ENCODE measurements around the gene RNASE1.

RNASE1 gene

GRCh38 chr14:20798932-20799331, 3.7 kb downstream of the RNASE1 start:
- no peaks in the 10 kb centered on the region for H3K27me3 Mint-ChIP-seq
- no peak overlapping the region for H3K4me3 Mint-ChIP-seq
- no peaks in the 10 kb centered on the region for H3K36me3 Mint-ChIP-seq
- peaks cover 23 to 60% of the 10 kb centered on the region in 2 donors for H3K4me1 Mint-ChIP-seq
- DNase-seq = no peak
- no peak for ATAC-seq (replicated peaks)
- no peaks in the 10 kb centered on the region for H3K9me3 Mint-ChIP-seq
- no peak overlapping the region for H3K27ac Mint-ChIP-seq

GRCh38 chr14:20798318-20798717, 4.3 kb downstream of the RNASE1 start:
- no peak for DNase-seq
- no peaks in the 10 kb centered on the region for H3K36me3 Mint-ChIP-seq
- peak overlapping the region; percentile 77 for H3K27ac Mint-ChIP-seq
- peaks cover 19 to 56% of the 10 kb centered on the region in 2 donors for H3K4me1 Mint-ChIP-seq
- H3K4me3 Mint-ChIP-seq = no peak overlapping the region
- ATAC-seq (replicated peaks) = peak; percentile 86
- H3K27me3 Mint-ChIP-seq = no peaks in the 10 kb centered on the region
- no peaks in the 10 kb centered on the region for H3K9me3 Mint-ChIP-seq

- H3K4me3 Mint-ChIP-seq = no peak overlapping the region
- H3K27me3 Mint-ChIP-seq = no peaks in the 10 kb centered on the region
- no peaks in the 10 kb centered on the region for H3K9me3 Mint-ChIP-seq
- DNase-seq = no peak
- no peaks in the 10 kb centered on the region for H3K36me3 Mint-ChIP-seq
- ATAC-seq (replicated peaks) = no peak
- H3K4me1 Mint-ChIP-seq = peaks cover 18 to 56% of the 10 kb centered on the region in 2 donors
- H3K27ac Mint-ChIP-seq = no peak overlapping the region
These were observed 5.5 kb downstream of the RNASE1 start for GRCh38 chr14:20797164-20797563.

GRCh38 chr14:20794644-20795369, 7.8 kb downstream of the RNASE1 start:
- Mint-ChIP-seq H3K9me3 (no peaks in the 10 kb centered on the region), H3K36me3 (no peaks in the 10 kb centered on the region), H3K27me3 (no peaks in the 10 kb centered on the region), H3K27ac (no peak overlapping the region), H3K4me3 (no peak overlapping the region), H3K4me1 (peaks cover 25 to 57% of the 10 kb centered on the region in 2 donors)
- DNase-seq (no peak), ATAC-seq (replicated peaks) (no peak)

GRCh38 chr14:20792556-20792955, 10.1 kb downstream of the RNASE1 start:
- peak overlapping the region; percentile 71 for H3K27ac Mint-ChIP-seq
- H3K36me3 Mint-ChIP-seq = no peaks in the 10 kb centered on the region
- H3K4me1 Mint-ChIP-seq = peaks cover 18 to 48% of the 10 kb centered on the region in 2 donors
- ATAC-seq (replicated peaks) (no peak), DNase-seq (no peak)
- no peaks in the 10 kb centered on the region for H3K27me3 Mint-ChIP-seq
- H3K4me3 Mint-ChIP-seq = no peak overlapping the region
- H3K9me3 Mint-ChIP-seq = no peaks in the 10 kb centered on the region

- H3K27ac Mint-ChIP-seq = peak overlapping the region; percentile 10
- no peak for DNase-seq
- no peak for ATAC-seq (replicated peaks)
- H3K4me3 Mint-ChIP-seq = peak overlapping the region; percentile 25 to 50
- H3K36me3 Mint-ChIP-seq = no peaks in the 10 kb centered on the region
- peaks cover 20 to 51% of the 10 kb centered on the region in 2 donors for H3K4me1 Mint-ChIP-seq
- no peaks in the 10 kb centered on the region for H3K9me3 Mint-ChIP-seq
- no peaks in the 10 kb centered on the region for H3K27me3 Mint-ChIP-seq
These were observed 11.0 kb downstream of the RNASE1 start for GRCh38 chr14:20791597-20791996.

- DNase-seq (no peak), ATAC-seq (replicated peaks) (peak; percentile 46 to 55)
- H3K27ac Mint-ChIP-seq = no peak overlapping the region
- H3K36me3 Mint-ChIP-seq = peaks cover 0 to 2% of the 10 kb centered on the region in 2 donors
- no peaks in the 10 kb centered on the region for H3K27me3 Mint-ChIP-seq
- H3K4me1 Mint-ChIP-seq = peaks cover 22 to 56% of the 10 kb centered on the region in 2 donors
- peak overlapping the region; percentile 25 to 50 for H3K4me3 Mint-ChIP-seq
- H3K9me3 Mint-ChIP-seq = no peaks in the 10 kb centered on the region
These were observed 11.5 kb downstream of the RNASE1 start for GRCh38 chr14:20791187-20791586.

- peak overlapping the region in 1 of 2 donors; percentile 17 for H3K4me3 Mint-ChIP-seq
- H3K9me3 Mint-ChIP-seq = no peaks in the 10 kb centered on the region
- H3K36me3 Mint-ChIP-seq = peaks cover 0 to 4% of the 10 kb centered on the region in 2 donors
- peak in 1 of 2 donors; percentile 31 for ATAC-seq (replicated peaks)
- peak overlapping the region; percentile 76 for H3K27ac Mint-ChIP-seq
- peaks cover 23 to 61% of the 10 kb centered on the region in 2 donors for H3K4me1 Mint-ChIP-seq
- no peaks in the 10 kb centered on the region for H3K27me3 Mint-ChIP-seq
- no peak for DNase-seq
These were observed 12.1 kb downstream of the RNASE1 start for GRCh38 chr14:20790464-20791116.

- no peak overlapping the region for H3K27ac Mint-ChIP-seq
- H3K4me1 Mint-ChIP-seq = peaks cover 27 to 68% of the 10 kb centered on the region in 2 donors
- no peak overlapping the region for H3K4me3 Mint-ChIP-seq
- H3K9me3 Mint-ChIP-seq = peaks cover 0 to 2% of the 10 kb centered on the region in 2 donors
- H3K36me3 Mint-ChIP-seq = peaks cover 2 to 8% of the 10 kb centered on the region in 2 donors
- ATAC-seq (replicated peaks) (no peak), DNase-seq (no peak)
- no peaks in the 10 kb centered on the region for H3K27me3 Mint-ChIP-seq
These were observed 13.3 kb downstream of the RNASE1 start for GRCh38 chr14:20789230-20789813.

- H3K9me3 Mint-ChIP-seq = peaks cover 0 to 2% of the 10 kb centered on the region in 2 donors
- no peak overlapping the region for H3K4me3 Mint-ChIP-seq
- H3K27ac Mint-ChIP-seq = peak overlapping the region; percentile 25
- ATAC-seq (replicated peaks) (peak; percentile 48 to 56), DNase-seq (no peak)
- H3K36me3 Mint-ChIP-seq = peaks cover 2 to 8% of the 10 kb centered on the region in 2 donors
- H3K27me3 Mint-ChIP-seq = no peaks in the 10 kb centered on the region
- H3K4me1 Mint-ChIP-seq = peaks cover 34 to 83% of the 10 kb centered on the region in 2 donors
These were observed 15.6 kb downstream of the RNASE1 start for GRCh38 chr14:20787025-20787424.

GRCh38 chr14:20782280-20782890, 20.3 kb downstream of the RNASE1 start:
- peak; percentile 11 for DNase-seq
- H3K9me3 Mint-ChIP-seq = peaks cover 0 to 2% of the 10 kb centered on the region in 2 donors
- H3K4me3 Mint-ChIP-seq = peak overlapping the region; percentile 69 to 76
- H3K27me3 Mint-ChIP-seq = no peaks in the 10 kb centered on the region
- H3K27ac Mint-ChIP-seq = peak overlapping the region; percentile 84
- H3K36me3 Mint-ChIP-seq = peaks cover 2 to 8% of the 10 kb centered on the region in 2 donors
- peaks cover 29 to 59% of the 10 kb centered on the region in 2 donors for H3K4me1 Mint-ChIP-seq
- peak; percentile 51 to 59 for ATAC-seq (replicated peaks)

- H3K27me3 Mint-ChIP-seq = no peaks in the 10 kb centered on the region
- ATAC-seq (replicated peaks) = peak; percentile 25 to 30
- H3K4me3 Mint-ChIP-seq = peak overlapping the region; percentile 69 to 76
- DNase-seq = no peak
- peaks cover 2 to 8% of the 10 kb centered on the region in 2 donors for H3K36me3 Mint-ChIP-seq
- H3K4me1 Mint-ChIP-seq = peaks cover 29 to 54% of the 10 kb centered on the region in 2 donors
- H3K27ac Mint-ChIP-seq = peak overlapping the region; percentile 84
- peaks cover 0 to 2% of the 10 kb centered on the region in 2 donors for H3K9me3 Mint-ChIP-seq
These were observed 20.8 kb downstream of the RNASE1 start for GRCh38 chr14:20781803-20782202.

- Mint-ChIP-seq H3K4me3 (no peak overlapping the region), H3K36me3 (no peaks in the 10 kb centered on the region), H3K27me3 (no peaks in the 10 kb centered on the region), H3K27ac (no peak overlapping the region), H3K9me3 (no peaks in the 10 kb centered on the region), H3K4me1 (peaks cover under 1 to 7% of the 10 kb centered on the region in 2 donors)
- ATAC-seq (replicated peaks) = no peak
- no peak for DNase-seq
These were observed 26.7 kb downstream of the RNASE1 start for GRCh38 chr14:20775901-20776300.

GRCh38 chr14:20775043-20775442, 27.6 kb downstream of the RNASE1 start:
- Mint-ChIP-seq H3K4me3 (no peak overlapping the region), H3K27ac (no peak overlapping the region), H3K4me1 (peaks cover 0 to 3% of the 10 kb centered on the region in 2 donors), H3K36me3 (no peaks in the 10 kb centered on the region), H3K27me3 (no peaks in the 10 kb centered on the region), H3K9me3 (no peaks in the 10 kb centered on the region)
- ATAC-seq (replicated peaks) (no peak), DNase-seq (no peak)

All from stimulated activated naive B cell treated with anti-CD40 and anti-IgM and Interleukin-4, amounts not matched to agents 10 μg/mL and 1 μg/mL and 100 μg/mL, for 72 hours (primary cell).